Measurements from ENCODE around the gene POLR3H.
"Not testable (repeated sequence)": the region's sequence is repeated elsewhere in the genome, so short reads cannot be mapped to it uniquely, and the experiment has no call there.

Gene POLR3H

DNA sequence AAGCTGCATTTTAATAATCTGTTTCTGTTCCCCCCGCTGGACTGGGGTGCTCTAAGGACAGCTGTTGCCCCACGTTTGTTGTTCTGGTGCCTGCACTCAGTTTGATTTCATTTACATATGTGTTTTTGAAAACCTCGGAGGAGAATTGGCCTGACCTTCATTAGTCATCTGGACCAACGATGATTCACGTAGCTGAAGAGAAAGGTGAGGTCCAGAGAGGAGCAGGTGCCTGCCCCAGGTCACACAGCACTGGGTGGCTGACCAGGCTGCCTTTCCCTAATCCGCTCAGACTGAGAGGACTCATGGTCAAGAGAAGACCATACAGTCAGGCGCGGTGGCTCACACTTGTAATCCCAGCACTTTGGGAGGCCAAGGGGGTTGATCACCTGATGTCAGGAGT, 20.3 kb upstream of the POLR3H start:
- DNase-seq (ENCODE audit: low read depth), result no peak
- H3K4me3 ChIP-seq (replicated peaks; ENCODE audit: low read depth, low read length), result no peak overlapping the region
- TF ChIP-seq, protein P1, sequence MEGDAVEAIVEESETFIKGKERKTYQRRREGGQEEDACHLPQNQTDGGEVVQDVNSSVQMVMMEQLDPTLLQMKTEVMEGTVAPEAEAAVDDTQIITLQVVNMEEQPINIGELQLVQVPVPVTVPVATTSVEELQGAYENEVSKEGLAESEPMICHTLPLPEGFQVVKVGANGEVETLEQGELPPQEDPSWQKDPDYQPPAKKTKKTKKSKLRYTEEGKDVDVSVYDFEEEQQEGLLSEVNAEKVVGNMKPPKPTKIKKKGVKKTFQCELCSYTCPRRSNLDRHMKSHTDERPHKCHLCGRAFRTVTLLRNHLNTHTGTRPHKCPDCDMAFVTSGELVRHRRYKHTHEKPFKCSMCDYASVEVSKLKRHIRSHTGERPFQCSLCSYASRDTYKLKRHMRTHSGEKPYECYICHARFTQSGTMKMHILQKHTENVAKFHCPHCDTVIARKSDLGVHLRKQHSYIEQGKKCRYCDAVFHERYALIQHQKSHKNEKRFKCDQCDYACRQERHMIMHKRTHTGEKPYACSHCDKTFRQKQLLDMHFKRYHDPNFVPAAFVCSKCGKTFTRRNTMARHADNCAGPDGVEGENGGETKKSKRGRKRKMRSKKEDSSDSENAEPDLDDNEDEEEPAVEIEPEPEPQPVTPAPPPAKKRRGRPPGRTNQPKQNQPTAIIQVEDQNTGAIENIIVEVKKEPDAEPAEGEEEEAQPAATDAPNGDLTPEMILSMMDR (IDR thresholded peaks at IDR 0.05; ENCODE audit: low read length, missing control alignments), result no peak

DNA sequence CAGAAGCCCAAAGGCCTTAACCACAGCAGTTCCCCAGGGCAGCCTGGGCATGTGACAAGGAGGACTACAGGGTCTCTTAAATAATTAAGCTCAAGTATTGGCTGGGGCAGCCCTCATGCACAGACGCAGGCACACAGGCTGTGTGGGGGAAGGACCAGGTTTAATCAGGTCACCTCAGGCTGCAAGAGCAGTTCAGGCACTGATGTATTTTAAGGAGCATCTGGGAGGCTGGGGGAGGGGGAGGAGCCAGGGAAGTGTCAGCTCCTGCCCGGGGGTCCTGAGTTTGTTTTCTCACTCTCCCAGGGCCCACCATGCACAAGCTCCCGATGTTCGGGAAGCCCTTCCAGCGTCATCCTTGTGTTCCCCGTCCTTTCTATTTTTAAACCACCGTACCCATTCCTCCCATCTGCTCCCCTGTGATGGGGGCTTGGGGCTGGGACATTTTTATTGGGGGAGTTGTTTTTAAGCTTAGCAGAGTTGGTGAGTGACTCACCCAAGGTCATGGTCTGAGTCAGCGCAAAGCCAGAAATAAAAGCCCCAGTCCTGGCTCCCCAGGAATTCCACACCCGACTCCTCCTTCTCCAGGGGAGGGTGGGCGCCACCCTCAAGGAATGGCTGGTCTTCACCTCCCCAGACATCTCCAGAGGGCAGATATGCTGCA, 18.9 kb upstream of the POLR3H start:
- DNase-seq (ENCODE audit: low read depth), result peak; percentile 70
- H3K4me3 ChIP-seq (replicated peaks; ENCODE audit: low read depth, low read length), result no peak overlapping the region
- TF ChIP-seq, protein P1 (IDR thresholded peaks at IDR 0.05; ENCODE audit: low read length, missing control alignments), result no peak

DNA sequence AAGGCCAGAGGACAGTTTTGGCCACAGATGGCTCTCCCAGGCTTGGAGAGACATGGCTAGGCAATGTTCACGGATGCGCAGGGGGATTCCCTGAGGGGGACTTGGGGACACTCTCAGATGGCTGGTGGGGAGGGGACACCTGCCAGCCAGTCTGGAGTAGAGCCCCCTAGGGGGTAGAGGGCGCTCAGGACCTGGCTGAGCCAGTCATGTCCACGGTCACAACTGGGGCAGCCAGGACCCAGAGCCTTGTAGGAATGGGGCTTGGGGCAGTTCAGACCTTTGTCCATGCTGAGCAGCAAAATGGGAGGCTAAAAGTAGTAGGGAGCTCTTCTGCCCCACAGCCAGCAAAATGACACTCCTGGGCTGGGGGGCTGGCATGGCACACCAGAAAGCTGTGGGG, 18.2 kb upstream of the POLR3H start:
- no peak for DNase-seq (ENCODE audit: low read depth)
- H3K4me3 ChIP-seq (replicated peaks; ENCODE audit: low read depth, low read length), result no peak overlapping the region
- TF ChIP-seq, protein P1 (IDR thresholded peaks at IDR 0.05; ENCODE audit: low read length, missing control alignments), result no peak

DNA sequence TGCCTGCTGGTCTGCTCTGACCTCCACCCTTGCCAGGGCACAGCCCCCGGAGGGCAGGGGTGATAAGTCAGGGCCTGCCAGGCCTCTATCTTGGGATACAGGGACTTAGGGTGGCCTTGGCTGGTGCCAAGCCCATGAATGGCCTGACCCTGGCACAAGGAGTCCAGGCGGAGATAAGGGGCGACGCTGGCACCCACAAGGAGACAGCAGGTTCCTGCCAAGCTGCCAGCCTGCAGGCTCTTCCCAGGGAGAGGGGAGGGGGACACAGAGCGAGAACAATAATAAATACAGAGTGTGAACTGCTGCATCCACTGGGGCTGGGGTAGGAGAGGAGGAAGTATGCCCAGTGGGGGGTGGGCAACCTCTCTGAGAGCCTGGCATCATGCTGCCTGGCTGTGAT, 17.5 kb upstream of the POLR3H start:
- no peak overlapping the region for H3K4me3 ChIP-seq (replicated peaks; ENCODE audit: low read depth, low read length)
- TF ChIP-seq, protein P1 (IDR thresholded peaks at IDR 0.05; ENCODE audit: low read length, missing control alignments), result no peak
- no peak for DNase-seq (ENCODE audit: low read depth)

DNA sequence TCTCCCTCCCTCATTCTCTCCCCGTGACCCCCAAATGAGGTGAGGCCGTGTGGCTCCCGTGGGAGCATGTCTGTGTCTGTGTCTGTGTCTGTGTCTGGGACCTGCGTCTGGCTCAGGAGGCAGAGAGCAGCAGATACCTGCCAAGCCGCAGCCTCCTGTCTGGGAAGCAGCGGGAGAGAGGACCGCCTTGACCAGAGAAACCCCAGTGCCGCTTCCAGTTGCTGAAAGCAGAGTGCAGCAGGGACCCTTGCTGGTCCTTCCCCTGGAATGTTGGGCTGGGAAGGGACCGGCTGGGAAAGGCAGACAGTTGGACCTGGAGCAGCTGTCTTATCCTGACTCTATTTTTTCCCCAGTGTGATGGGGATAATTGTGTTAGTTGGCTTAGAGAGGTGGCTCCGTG, 17.1 kb upstream of the POLR3H start:
- DNase-seq (ENCODE audit: low read depth), result no peak
- TF ChIP-seq, protein P1 (IDR thresholded peaks at IDR 0.05; ENCODE audit: low read length, missing control alignments), result no peak
- H3K4me3 ChIP-seq (replicated peaks; ENCODE audit: low read depth, low read length), result peak overlapping the region; percentile 37

DNA sequence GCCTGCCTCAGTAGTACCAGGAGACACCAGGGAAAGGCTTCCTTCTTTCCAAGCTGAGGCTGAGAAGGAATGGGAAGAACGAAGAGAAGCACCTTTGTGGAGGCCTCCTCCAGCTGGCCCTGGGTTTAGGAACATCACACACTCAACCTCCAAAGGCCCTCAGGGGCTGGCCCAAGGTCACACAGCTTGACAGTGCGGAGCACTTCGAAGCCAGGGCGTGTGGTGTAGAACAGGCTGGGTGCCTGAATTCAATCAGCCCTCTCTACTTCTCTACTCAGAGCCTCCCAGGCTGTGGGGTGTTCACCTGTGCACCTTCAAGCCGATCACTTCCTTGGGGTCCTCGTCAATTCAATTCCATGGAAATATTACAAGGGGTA, 15.8 kb upstream of the POLR3H start:
- no peak for DNase-seq (ENCODE audit: low read depth)
- H3K4me3 ChIP-seq (replicated peaks; ENCODE audit: low read depth, low read length), result no peak overlapping the region
- TF ChIP-seq, protein P1 (IDR thresholded peaks at IDR 0.05; ENCODE audit: low read length, missing control alignments), result no peak

DNA sequence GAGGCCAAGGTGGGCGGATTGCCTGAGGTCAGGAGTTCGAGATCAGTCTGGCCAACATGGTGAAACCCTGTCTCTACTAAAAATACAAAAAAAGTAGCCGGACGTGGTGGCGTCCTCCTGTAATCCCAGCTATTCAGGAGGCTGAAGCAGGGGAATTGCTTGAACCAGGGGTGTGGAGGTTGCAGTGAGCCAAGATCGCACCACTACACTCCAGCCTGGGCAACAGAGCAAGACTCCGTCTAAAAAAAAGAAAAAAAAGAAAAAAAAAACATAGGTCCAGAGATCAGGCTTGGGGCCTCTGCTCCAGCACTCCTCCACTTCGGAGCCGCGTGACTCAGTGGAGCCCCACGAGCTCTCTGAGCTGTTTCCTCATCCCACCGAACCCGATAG, 14.0 kb upstream of the POLR3H start:
- not testable (repeated sequence) for H3K4me3 ChIP-seq (replicated peaks; ENCODE audit: low read depth, low read length); DNase-seq (ENCODE audit: low read depth)

Measured in fibroblast of pulmonary artery (primary cell).